ENCODE data around the gene UPK3A.
"Not testable (repeated sequence)": the region's sequence is repeated elsewhere in the genome, so short reads cannot be mapped to it uniquely, and the experiment has no call there.

Gene UPK3A

DNA sequence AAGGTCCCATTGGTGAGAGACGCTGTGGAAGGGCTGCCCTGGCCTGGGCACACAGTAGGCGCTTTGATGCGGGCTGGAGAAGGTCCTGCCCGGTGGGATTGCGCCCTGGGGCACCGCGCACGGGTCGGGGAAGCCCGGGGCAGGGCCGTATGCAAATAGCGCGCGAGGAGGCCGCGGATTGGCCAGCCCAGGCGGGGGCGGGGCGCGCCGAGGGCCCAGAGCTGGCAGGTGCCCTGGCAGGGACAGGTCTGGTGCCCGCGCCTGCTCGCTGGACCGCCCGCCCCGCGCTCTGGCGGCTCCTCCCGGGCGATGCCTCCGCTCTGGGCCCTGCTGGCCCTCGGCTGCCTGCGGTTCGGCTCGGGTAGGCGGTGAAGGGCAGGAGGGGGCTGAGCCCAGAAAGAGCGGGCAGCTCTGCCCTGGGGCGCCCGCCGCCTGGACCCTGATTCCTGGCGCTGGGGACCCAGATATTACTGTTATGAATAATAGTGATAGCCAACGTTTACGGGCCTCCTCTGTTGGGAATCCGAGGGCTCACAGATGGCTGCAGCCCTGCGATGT lies at the start of gene UPK3A:
Gene UPK3A (plus strand): TSS at position 245 of the 558 bp plus-strand sequence. CDS start 65 bp downstream, at position 310.
- no peak for DNase-seq

GRCh38 chr22:45235101-45235777 lies 49.5 kb upstream of the UPK3A start:
- no peak for DNase-seq

GRCh38 chr22:45235851-45236342 lies 48.9 kb upstream of the UPK3A start:
- DNase-seq: no peak

GRCh38 chr22:45237065-45237990 lies 47.4 kb upstream of the UPK3A start:
- DNase-seq: no peak

DNA sequence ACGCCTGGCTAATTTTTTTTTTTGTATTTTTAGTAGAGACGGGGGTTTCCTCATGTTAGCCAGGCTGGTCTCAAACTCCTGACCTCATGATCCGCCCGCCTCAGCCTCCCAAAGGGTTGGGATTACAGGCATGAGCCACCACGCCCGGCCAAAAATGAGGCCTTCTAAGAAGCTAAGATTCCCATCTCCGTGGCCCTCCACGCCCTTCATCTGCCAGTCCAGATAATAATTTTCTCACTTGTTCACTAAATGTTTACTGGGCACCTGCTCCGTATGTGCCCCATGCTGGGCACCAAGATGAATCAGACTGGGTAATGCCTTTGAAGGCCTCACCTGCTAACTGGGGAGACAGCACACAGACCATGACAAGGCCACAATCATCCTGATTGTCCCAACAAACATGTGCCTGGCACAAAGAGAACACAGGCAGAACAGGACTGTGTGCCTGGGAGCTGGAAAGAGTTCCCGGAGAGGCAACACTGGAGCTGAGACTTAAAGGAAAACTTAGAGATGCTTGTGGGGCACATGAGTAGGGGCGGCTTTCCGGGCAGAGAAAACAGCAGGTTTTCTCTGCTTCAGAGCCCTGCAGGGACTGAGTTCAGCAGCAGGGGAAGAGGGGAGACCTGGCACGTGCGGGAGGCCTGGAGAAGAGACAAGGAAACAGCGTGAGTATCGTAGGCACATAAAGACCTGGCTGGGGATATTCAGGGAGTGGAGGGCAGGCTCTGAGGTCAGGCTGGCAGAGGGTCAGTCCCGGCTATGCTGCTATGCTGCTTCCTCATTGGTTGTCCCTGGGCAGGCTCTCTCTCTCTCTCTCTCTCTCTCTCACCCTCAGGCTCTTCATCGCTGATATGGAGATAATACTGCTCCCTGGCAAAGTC lies 46.4 kb upstream of the UPK3A start:
- DNase-seq: no peak

- DNase-seq: no peak
Measured at GRCh38 chr22:45238957-45239680, 45.6 kb upstream of the UPK3A start.

DNA sequence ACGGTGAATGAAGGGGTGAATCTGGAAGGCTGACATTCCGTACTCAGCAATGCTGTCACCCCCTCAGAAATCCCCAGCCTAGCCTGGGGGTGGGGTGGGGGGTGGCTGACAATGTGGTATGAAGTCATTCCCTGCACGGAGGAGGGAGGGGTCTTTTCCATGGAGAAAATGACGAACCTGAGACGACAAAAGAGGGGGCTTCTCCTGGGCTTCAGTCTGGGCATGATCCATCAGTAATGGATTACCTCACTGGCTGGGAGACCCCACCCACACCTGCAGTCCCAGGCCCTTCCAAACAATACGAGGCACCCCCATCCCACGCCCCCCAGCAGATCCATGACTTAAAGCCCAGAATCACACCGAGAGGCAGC lies 45.1 kb upstream of the UPK3A start:
- no peak for DNase-seq

- no peak for DNase-seq
Measured at GRCh38 chr22:45240104-45240809, 44.5 kb upstream of the UPK3A start.

GRCh38 chr22:45240810-45241631 lies 43.7 kb upstream of the UPK3A start, which contains the start of gene KIAA0930:
TSS of gene KIAA0930 (minus strand) at chr22:45240894. CDS start at chr22:45240703, 191 bp downstream.
- no peak for DNase-seq

- no peak for DNase-seq
Measured at GRCh38 chr22:45242778-45243191, 42.0 kb upstream of the UPK3A start.

GRCh38 chr22:45244916-45245315 lies 39.8 kb upstream of the UPK3A start:
- DNase-seq: no peak

DNA sequence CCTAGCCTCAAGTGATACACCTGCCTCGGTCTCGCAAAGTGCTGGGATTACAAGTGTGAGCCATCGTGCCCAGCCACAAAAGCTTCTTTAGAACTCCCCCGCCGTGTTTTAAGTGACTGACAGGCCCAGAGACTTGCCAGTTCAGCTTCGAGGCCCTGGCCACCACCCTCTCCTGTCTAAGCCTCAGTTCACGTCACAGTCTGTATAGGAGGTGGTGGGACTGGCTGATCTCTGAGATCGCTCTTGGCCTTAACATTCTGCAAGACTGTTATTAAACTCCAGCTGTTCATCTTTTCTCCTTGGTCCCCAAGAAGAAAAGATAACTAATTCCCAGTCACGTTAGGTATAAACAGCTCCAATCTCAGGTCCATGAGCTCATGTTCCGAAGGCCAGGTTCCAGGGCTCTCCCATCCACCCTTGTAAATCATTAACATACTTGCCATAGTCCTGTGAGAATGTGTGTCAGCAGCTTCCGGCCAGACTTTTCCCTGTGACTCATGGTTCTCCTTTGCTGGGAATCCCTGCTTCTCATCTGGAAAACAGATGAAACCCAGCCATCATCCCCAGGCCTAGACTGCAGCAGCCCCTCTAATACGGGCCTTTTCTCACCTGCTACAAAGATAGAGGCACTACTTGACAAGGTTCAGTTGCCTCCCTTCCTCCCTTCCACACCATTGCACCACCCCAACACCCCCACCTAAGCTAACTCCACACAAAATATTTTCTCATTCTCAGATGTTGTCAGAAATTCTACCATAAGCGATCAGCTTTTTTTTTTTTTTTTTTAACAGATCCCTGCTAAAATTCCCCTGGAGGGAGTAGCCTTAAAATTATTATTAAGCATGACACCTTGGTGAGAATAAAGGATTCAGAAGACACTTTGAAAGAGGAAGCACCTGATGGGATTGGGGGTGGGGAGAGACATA lies 38.4 kb upstream of the UPK3A start:
- no peak for DNase-seq

DNA sequence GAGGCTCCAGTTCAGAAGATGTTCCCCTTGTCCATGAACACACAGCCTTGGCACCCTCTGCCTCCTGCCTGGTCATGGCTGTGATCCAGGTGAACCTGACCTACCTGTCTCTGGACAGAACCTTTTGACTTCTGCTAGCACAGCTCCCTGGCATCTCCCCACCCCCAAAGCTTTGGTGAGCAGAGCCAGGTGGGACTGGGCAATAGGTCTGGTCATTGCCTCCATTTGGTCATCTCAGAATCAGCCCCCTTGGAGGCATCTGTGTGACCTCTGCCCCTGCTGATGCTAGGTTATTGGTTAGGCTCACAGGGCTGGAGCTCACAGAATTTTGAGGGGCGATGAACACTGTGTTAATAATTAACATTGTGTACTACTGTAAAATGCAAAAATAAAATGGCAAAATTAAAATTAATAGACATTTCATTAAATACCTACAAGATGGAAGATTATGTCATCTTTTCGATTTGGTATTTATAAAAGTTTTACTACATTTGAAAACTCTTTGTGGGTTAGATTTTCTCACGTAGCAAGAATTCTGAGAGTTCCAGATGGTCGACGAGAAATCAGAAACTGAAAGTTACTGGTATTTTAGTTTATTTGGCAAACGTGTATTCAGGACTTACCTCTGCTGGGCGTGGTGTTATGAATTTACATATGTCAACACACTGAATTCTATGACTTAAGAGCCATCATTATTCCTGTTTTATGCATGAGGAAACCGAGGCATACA lies 35.8 kb upstream of the UPK3A start:
- DNase-seq: no peak

GRCh38 chr22:45251825-45252224 lies 32.9 kb upstream of the UPK3A start:
- no peak for DNase-seq

DNA sequence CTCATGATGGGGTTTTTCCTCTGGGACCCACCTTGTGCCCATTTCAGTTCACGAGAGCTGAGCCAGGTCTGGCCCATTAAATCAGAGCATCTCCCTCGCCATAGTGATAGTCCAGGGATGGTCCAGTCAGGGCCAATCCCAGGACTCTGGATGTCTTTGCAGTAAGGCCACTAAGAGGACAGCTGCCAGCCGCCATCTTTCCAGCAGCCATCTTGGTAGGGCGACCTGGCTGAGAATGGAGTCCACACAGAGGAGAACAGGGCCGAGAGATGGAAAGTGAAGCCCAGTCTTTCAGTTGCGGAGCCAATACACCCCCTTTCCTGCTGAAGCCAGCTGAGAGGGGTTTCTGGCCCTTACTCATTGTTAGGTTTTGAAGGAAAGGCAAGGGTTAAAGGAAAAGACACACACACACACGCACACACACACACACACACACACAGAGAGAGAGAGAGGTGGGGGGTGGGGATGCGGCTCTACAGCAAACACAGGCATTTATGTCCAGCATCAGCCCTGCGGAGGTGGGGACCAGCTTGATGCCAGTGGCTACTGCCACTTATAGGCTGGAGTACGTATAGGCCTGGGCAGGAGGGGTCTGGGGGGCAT lies 31.6 kb upstream of the UPK3A start:
- DNase-seq: no peak

DNA sequence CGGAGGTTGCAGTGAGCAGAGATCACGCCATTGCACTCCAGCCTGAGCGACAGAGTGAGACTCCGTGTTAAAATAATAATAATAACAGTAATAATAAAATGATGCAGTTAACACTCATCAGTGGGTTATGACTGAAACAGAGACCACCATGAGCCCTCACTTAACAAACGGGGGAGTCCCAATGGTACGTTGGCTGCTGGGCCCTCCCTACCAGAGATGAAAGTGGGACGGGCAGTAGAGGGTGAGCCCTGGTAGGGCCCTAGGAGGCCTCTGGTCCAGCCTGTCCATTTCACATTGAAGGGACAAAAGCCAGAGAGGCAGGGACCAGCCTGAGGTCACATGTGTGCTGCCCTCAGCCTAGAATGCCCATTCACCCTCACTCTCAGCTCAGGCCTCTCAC lies 30.4 kb upstream of the UPK3A start:
- no peak for DNase-seq

DNA sequence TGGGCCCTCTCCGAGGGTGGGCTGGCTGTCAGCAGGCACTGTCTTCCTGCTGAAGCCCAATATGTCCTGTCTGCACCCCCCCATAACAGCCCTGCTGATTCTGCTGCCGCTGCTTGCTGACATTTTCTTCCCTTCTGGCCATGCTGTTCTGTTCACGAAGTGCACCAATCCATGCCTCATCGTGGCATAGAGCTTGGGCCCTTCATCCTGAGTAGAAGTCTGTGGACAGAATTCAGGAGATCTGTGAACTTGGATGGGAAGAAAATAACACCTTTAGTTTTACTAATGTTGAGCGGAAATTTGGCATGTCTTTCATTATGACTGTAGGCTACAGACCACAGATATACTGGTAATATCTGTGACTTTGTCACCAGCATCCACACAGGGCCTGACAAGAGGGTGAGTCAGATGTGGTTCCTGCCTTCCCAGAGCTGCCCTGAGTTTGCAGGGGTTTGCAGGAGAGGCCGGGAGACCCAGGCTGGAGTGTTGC lies 29.9 kb upstream of the UPK3A start:
- DNase-seq: no peak

GRCh38 chr22:45257941-45258340 lies 26.8 kb upstream of the UPK3A start:
- DNase-seq: not testable (repeated sequence)

Measured in NCI-H1694 treated with DMSO at 0.1 percent for 48 hours (cell line).